ENCODE results near the gene SELENOS.

The SELENOS gene

GRCh38 chr15:101255615-101256241 lies 21.6 kb downstream of the SELENOS start:
- TF ChIP-seq, protein P1, sequence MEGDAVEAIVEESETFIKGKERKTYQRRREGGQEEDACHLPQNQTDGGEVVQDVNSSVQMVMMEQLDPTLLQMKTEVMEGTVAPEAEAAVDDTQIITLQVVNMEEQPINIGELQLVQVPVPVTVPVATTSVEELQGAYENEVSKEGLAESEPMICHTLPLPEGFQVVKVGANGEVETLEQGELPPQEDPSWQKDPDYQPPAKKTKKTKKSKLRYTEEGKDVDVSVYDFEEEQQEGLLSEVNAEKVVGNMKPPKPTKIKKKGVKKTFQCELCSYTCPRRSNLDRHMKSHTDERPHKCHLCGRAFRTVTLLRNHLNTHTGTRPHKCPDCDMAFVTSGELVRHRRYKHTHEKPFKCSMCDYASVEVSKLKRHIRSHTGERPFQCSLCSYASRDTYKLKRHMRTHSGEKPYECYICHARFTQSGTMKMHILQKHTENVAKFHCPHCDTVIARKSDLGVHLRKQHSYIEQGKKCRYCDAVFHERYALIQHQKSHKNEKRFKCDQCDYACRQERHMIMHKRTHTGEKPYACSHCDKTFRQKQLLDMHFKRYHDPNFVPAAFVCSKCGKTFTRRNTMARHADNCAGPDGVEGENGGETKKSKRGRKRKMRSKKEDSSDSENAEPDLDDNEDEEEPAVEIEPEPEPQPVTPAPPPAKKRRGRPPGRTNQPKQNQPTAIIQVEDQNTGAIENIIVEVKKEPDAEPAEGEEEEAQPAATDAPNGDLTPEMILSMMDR (IDR thresholded peaks at IDR 0.05): no peak
- Histone ChIP-seq H3K4me1 (peaks cover 0 to 10% (median 1%) of the 10 kb centered on the region in 4 donors), H3K27me3 (no peaks in the 10 kb centered on the region), H3K9me3 (no peaks in the 10 kb centered on the region), H3K4me3 (no peak overlapping the region), H3K27ac (no peak overlapping the region), H3K36me3 (no peaks in the 10 kb centered on the region)
- intact Hi-C loops (cut with DNase I; ENCODE audit: low total_unique reads): loop anchor here (2.0 to 10.0 kb wide), 2 partner anchors 131 to 241 kb away; no protein-coding TSS in a partner anchor
- no peak for DNase-seq

DNA sequence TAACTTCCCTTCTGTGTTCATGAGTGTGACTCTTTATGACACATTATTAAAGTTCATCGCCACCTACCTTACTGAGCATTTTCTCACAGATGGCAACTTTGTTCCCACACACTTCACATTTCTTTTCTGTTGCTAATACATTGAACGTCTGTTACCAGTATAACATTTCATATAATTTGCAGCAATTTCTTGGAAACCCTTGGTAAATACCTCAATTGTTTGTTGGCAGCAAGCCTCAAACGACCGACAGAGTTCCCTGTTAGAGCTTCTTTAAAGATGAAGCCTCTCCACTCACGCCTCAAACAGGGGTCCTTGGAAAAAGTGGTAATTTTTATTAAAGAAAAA lies 22.3 kb downstream of the SELENOS start:
- Histone ChIP-seq H3K27ac (no peak overlapping the region), H3K9me3 (no peaks in the 10 kb centered on the region), H3K27me3 (no peaks in the 10 kb centered on the region), H3K36me3 (no peaks in the 10 kb centered on the region), H3K4me1 (peaks cover 0 to 16% (median 5%) of the 10 kb centered on the region in 4 donors), H3K4me3 (no peak overlapping the region)
- TF ChIP-seq, protein P1 (IDR thresholded peaks at IDR 0.05): no peak
- no peak for DNase-seq
- intact Hi-C loops (cut with DNase I; ENCODE audit: low total_unique reads): loop anchor here (10.0 kb wide), 1 partner anchor 130 kb away; no protein-coding TSS in a partner anchor

DNA sequence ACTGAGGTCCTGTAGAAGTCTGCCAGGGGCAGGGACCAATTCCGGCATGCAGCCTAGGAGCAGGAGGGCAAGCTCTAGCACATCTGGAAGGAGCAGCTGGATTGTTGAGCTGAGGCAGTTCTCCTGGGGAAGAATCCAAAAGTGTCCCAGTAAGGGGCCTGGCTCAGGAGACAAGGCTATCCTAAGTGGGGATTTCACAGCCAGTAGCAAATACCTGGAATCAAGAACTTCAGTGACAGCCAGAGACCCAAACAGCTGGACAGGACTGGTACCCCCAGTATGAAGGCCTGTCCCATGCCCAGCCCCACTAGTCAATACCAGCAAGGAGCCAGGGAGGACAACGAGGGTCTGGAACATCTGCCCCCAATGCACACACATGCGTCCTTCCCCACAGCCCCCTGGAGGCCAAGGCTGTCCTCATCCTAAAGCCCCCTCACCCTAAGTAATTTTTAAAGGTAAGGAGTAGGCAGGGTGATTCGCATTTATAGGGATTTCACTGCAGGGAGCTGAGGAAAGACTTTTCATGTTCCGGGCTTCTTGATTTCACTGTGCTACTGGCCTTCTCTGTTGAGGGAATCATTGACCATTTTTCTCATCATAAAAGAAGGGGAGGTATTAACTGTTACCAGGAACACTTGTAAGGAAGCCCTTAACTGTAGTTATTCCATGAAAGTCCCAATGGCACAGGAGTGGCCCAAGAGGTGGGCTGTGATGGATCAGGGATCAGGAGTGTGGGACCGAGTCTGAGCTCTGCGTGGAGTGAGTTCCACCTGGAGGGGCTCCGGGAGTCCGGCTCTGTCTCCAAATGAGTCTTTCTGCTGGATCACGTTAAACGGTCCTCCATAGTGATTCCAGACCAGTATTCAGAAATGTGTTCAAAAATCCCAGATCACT lies 22.9 kb downstream of the SELENOS start:
- Histone ChIP-seq H3K9me3 (no peaks in the 10 kb centered on the region), H3K27ac (no peak overlapping the region), H3K4me3 (no peak overlapping the region), H3K27me3 (no peaks in the 10 kb centered on the region), H3K36me3 (no peaks in the 10 kb centered on the region), H3K4me1 (peaks cover 0 to 22% (median 8%) of the 10 kb centered on the region in 4 donors)
- intact Hi-C loops (cut with DNase I; ENCODE audit: low total_unique reads): loop anchor here (10.0 kb wide), 1 partner anchor 130 kb away; no protein-coding TSS in a partner anchor
- no peak for DNase-seq
- TF ChIP-seq, protein P1 (IDR thresholded peaks at IDR 0.05): no peak

GRCh38 chr15:101252836-101253235 lies 24.4 kb downstream of the SELENOS start:
- Histone ChIP-seq H3K4me3 (peak overlapping the region; percentile 79 to 86), H3K4me1 (peaks cover 0 to 38% (median 14%) of the 10 kb centered on the region in 4 donors), H3K27me3 (no peaks in the 10 kb centered on the region), H3K9me3 (no peaks in the 10 kb centered on the region), H3K27ac (peak overlapping the region; percentile 80 to 82), H3K36me3 (no peaks in the 10 kb centered on the region)
- DNase-seq: no peak
- TF ChIP-seq, protein P1 (IDR thresholded peaks at IDR 0.05): no peak
- intact Hi-C loops (cut with DNase I; ENCODE audit: low total_unique reads): loop anchor here (10.0 kb wide), 1 partner anchor 128 kb away; no protein-coding TSS in a partner anchor

GRCh38 chr15:101251830-101252820 lies 25.2 kb downstream of the SELENOS start, which contains the start of gene CHSY1:
Gene CHSY1, minus strand, starts transcription at chr15:101252048. Its CDS starts 592 bp downstream, at chr15:101251456.
- peak within 1 kb of the TSS; percentile 80 to 82 for H3K27ac ChIP-seq
- no peaks in the 10 kb centered on the region for H3K9me3 ChIP-seq
- H3K36me3 ChIP-seq: no peaks in the 10 kb centered on the region
- peak within 1 kb of the TSS; percentile 79 to 89 for H3K4me3 ChIP-seq
- peaks cover 0 to 45% (median 17%) of the 10 kb centered on the region in 4 donors for H3K4me1 ChIP-seq
- DNase-seq: peak; percentile 92 to 96
- intact Hi-C loops (cut with DNase I; ENCODE audit: low total_unique reads): loop anchor here (2.0 to 10.0 kb wide), 2 partner anchors 51 to 127 kb away; no protein-coding TSS in a partner anchor
- TF ChIP-seq, protein P1 (IDR thresholded peaks at IDR 0.05): peak; percentile 8 to 10
- H3K27me3 ChIP-seq: no peaks in the 10 kb centered on the region

Data from tibial artery (tissue), 4 donors.